Activated CD4-positive, alpha-beta T cell treated with anti-CD3 and anti-CD28 coated beads for 48 hours (primary cell): Measurements from ENCODE around the gene ADGRG7.
"Not testable (repeated sequence)": the region's sequence is repeated elsewhere in the genome, so short reads cannot be mapped to it uniquely, and the experiment has no call there.

Experiments
- DNase-seq: peaks from one replicate; pipeline ENCODE4 v3.0.0-alpha.2; 2020

Gene ADGRG7

DNA sequence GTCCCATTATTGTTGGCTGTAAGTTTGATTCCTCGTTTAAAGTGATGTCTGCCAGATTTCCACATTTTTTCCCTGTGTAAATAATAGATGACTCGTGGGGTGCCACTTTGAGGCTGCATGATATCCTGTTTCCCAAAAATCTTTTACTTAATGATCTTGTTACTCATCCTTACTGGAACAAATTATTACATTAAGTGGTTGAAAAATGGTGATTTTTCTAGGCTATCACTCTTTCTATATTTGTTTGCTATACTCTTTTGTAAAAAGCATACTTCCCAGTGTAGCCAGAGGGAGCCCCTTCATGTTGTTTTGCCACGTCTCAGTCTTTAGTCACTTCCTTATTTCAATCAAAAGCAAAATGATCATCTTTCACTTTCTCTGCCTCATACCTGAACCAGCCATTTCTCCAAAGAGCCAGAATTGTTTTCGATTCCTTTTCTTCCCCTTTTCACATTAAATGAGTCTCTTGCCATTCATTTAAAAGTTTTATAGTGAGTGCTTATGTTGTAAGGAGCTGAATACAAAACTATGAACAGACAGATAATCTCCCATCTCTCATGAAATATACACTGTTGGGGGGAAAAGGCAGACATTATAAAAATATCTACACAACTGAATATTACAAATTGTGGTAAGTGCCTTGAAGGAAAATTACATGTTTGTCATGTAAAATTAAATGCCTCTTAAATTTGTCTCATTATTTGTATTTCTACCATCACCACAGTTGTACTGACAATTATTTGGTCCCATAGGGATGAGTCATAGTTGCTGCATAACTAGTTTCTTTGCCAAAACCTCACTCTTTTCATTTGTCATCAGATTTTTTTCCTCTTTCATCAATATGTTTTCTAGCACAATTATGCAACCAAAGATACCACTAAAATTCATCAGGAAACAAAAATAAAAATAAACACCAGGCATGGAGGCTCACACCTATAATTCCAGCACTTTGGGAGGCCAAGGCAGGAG is 41.5 kb downstream of the ADGRG7 start:
- peak; percentile 17 for DNase-seq

DNA sequence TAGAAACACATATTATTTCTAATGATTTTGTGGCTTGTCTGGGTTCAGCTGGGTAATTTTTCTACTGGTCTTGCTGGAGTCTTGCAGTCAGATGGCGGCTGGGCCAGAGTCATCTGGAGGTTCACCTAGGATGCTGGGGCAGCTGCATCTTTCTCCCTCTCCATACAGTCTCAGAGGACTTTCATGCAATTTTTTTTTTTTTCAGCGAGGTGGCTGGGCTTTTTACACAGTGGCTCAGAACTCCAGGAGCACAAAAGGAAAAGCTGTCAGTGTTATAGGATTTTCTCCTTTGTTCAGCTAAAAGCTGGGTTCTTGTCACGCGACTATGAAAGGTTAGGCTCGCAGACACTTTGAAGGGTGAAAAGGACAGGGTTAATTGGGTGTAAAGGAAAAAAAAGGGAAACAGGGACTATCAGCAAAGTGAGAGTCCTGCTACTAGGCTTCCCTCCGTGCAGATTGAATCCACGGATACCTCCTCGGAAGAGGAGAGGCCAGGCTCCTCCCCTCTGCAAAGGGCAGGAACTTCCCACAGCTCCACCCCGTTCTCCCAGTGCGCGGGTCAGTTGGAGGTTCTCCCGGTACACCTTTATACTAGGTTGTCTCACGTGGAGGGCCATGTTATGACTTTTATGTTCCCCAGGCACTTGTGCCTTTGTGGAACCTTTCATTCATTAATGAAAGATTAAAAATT is 44.3 kb downstream of the ADGRG7 start:
- DNase-seq = no peak

DNA sequence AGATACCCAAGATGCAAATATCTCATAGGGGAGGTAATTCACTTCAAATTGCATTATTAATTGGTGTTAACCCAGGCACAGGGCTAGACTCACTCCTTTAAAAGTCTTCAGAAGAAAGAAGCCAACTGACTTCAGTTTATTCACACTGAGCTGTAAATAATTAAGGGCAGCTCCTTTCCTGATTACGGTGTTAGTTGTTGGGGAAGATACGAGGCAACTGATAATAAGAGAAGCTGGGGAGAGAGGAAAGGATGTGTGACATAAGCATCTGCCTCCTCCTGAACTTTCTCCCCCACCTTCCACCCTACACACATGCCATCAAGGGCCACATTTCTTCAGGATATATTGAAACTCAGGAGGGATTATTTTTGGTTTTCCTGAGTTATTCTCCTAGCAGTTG is 47.5 kb downstream of the ADGRG7 start:
- no peak for DNase-seq

DNA sequence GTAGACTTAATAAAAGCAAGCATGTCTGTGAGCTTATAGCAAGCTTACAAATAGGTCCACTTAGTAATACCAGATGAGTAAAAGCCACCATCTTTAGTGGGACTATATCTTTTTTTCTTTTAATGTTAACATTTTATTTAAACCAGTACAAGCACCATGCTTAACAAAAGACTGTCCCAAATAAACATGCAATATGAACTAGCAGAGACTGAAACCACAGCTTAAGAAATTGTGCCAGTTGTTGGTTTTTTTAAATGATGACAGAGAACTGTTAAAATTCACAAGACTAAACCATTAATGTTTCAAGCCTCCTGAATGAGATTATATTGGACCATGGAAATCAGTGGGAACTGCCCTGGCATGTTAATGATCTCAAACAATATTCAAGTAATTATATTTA is 51.9 kb downstream of the ADGRG7 start:
- DNase-seq = not testable (repeated sequence)

DNA sequence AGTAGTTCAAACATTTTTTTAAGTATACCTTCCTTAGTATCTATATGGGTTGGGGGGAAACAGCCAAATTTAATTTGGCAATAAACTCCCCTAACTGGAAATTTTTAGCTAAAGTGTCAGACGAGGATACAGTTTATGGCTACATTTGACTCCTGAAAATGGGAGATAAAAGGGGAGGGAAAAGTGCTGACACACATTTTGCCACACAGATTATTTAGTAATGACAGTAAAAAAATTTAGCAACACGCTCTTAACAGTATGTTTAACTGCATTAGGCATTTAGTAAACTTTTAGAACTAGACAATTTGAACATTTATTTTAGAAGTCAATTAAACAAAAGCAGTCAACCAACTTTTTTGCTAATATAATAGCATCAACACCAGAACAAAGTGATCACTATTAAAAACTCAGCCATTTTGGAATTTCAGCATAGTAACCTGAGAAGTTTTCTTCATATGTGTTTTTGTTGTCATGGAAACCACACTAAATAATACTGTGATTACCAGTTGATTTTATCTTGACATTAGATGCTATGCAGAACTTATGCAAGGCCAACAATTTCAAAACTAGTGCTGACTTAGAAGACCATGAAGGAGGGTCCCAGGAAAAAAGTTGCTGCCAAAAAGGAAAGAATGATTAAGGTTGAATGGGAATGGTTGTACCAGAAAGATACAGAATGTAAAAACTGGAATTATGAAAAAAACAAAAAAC is 52.9 kb downstream of the ADGRG7 start:
- DNase-seq = no peak

DNA sequence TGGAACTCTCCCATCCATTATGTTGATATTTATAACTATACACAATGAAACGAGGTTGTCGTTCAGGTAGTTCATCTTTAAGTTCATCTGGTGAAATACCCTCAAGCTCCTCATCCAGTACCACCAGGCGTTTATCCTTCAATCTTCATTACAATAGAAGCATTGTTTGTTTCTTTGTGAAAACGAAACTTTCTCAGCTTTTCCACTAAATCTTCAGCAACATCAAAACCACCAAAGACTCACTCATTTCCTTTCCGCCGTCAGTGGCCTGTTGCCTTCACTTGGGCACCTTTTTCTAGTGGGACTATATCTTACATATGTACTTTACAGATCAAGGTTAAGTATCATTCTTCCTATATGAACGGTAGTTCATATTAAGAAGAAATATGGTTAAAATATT is 55.8 kb downstream of the ADGRG7 start:
- DNase-seq = peak; percentile 43

DNA sequence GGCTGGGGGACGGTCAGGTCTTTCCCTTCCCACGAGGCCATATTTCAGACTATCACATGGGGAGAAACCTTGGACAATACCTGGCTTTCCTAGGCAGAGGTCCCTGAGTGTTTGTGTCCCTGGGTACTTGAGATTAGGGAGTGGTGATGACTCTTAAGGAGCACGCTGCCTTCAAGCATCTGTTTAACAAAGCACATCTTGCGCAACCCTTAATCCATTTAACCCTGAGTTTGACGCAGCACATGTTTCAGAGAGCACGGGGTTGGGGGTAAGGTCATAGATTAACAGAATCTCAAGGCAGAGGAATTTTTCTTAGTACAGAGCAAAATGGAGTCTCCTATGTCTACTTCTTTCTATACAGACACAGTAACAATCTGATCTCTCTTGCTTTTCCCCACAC is 57.3 kb downstream of the ADGRG7 start:
- not testable (repeated sequence) for DNase-seq

DNA sequence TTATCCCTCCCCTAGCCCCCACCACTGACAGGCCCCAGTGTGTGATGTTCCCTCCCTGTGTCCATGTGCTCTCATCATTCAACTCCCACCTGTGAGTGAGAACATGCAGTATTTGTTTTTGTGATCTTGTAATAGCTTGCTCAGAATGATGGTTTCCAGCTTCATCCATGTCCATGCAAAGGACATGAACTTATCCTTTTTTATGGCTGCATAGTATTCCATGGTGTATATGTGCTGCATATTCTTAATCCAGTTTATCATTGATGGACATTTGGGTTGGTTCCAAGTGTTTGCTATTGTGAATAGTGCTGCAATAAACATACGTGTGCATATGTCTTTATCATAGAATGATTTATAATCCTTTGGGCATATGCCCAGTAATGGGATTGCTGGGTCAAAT is 57.9 kb downstream of the ADGRG7 start:
- not testable (repeated sequence) for DNase-seq

DNA sequence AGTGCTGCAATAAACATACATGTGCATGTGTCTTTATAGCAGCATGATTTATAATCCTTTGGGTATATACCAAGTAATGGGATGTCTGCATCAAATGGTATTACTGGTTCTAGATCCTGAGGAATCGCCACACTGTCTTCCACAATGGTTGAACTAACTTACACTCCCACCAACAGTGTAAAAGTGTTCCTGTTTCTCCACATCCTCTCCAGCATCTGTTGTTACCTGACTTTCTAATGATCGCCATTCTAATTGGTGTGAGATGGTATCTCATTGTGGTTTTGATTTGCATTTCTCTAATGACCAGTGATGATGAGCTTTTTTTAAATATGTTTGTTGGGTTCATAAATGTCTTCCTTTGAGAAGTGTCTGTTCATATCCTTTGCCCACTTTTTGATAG is 61.6 kb downstream of the ADGRG7 start:
- DNase-seq = not testable (repeated sequence)

DNA sequence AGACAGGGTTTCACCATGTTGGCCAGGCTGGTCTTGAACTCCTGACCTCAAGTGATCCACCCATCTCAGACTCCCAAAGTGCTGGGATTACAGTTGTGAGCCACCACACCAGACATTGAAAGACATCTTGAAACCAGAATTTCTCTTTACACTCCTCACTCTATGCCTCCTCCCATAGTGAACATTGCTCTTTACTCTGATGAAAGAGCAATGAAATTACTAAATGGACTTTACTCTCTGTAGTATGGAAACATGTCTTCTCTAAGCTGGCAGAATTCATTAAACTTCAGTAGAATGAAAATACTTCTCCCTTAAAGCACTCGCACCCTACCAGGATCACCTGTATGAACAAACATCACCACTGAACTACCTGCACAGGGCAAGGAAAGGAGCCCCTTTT is 72.1 kb downstream of the ADGRG7 start:
- DNase-seq = no peak

DNA sequence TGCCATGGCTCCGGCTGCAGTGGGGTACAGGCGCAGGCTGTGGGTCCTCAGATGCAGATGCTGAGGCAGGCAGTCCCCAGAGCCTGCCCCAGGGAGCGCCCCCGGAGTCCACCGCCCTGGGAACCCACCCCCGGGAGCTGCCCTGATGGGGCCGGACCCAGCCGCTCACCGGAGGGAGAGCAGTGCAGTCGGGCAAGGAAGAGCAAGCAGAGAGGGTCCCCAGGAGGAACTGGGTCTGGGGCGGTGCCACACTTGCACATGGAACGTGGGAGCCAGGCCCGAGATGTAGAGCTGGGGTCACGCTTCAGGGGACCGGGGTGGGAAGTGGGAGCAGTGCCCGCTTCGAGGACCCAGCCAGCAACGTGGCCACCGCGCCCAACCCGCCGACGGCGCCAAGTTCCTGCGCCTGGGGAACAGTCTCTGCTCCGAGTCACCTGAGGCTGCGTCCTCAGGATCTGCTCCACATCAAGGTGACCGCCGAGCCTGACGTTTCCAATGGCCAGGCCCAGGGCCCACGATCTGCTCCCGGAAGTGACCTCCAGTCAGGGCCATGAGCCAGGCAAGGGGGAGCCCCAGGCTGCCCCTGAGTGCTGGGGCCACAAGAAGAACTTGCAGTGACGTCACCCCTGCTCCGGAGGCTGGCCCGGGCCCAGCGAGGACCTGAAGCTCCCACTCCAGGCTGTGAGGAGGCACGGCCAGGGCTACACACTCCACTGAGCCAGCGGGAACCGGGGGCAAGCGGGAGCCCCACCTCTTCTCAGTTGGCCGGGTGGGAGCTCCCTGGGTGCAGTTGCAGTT is 72.9 kb downstream of the ADGRG7 start:
- no peak for DNase-seq

DNA sequence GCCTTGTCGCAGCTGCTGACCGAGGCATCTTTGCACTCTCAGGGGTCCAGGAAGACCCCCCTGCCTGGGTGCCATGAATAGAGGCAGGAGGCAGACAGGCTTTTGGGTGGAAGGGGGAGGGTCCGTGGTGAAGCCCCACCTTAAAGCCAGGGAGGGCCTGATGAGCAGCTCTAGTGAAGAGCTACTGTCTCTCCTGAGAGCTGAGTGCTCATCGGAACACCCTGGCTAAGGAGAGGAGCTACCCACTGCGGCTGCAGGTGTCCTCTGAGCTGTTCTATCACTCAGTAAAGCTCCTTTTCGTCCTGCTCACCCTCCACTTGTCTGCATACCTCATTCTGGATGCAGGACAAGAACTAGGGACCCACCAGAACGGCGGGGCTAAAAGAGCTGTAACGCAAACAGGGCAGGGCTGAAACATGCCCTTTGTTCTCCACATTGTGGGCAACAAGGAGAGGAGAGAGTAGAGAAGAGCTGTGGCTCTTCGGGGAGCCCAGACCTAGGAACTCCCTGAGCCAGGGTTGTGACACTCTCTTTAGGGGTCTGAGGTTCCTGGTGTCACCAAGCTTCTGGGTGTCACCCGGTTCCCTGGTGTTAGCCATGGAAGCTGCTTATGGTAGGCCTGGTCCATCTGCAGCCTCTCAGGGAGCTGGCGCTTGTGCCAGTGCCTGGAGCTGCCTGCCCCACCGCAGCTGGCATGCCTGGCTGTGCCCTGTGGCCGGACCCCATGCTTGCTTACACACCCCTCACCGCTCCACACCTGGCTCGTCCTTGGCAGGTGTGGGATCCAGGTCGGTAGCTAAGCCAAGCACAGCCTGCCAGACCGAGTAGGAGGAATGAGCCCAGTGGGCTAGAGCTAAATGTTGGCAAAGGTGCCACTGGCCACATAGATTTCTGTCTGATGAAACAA is 73.7 kb downstream of the ADGRG7 start:
- DNase-seq = no peak

DNA sequence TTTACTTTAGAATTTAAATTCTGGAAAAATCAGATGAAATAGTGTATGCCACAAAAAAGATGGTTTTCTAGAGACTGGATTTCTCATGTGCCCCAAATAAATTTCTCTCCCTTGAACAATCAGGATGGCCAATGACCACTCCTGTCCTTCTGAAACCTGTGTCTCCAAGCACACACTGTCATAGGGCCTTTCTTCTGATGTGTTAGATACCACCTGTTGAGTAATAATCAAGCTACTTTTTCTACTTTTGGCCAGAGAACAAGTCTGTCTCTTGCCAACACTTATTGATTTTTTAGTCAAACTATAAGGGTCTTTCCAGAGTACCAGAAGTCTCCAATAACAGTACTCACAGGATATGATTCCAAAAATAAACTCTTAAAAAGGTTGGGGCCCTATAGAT is 83.8 kb downstream of the ADGRG7 start:
- DNase-seq = no peak

DNA sequence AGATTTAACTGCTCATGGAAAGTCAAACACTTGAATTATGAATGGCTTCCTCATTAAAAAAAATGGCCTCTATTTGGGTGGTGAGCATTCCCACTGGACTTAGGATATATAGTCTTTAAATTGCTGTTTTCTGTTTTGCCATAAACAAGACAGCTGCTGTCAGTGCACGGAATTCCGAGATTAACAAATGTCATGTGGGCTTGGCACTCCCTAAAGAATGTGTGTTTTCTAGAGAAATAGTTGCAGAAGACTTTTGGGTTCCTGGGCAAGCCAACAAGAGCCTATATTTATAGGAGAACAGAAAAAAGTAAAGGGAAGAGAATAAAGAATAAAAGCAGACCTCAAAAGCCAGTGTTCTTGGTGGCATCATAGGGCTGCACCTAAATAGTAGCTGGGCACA is 86.3 kb downstream of the ADGRG7 start:
- DNase-seq = no peak

DNA sequence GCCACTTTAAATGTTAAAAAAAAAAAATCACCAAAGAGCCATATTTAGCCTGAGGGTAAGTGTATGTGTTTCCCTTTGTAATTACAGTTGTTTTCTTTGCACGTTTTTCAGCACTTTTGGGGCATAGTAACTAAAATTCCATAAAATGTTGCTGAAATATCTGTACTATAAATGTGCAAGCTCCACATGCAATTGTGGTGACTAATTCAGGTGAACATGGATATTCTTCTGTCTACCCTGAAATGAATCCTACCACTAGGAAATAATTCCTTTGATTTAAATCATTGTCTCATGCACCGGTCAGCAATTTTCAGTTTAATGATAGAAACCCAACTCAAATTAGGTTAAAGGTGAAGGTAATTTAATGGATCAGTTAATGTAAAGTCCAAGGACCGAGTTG is 86.8 kb downstream of the ADGRG7 start:
- DNase-seq = no peak

DNA sequence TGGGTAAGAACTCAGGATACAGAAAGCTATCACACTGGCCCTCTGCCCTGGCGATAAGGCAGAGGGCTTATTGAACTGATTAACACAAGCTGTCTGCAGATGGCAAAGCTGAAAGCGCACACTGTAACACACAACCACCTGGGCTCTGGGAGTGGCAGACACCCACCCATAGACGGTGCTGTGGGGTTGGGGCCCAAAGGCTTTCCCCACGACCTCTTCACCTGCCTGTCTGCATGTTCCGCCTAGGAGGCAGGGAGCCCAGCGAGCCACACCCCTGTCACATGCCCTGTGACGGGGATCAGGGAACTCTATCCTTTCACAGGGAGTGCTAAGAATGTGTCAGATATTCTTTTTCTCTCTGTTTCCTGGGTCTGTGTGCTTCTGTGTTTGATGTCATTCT is 87.8 kb downstream of the ADGRG7 start:
- no peak for DNase-seq

DNA sequence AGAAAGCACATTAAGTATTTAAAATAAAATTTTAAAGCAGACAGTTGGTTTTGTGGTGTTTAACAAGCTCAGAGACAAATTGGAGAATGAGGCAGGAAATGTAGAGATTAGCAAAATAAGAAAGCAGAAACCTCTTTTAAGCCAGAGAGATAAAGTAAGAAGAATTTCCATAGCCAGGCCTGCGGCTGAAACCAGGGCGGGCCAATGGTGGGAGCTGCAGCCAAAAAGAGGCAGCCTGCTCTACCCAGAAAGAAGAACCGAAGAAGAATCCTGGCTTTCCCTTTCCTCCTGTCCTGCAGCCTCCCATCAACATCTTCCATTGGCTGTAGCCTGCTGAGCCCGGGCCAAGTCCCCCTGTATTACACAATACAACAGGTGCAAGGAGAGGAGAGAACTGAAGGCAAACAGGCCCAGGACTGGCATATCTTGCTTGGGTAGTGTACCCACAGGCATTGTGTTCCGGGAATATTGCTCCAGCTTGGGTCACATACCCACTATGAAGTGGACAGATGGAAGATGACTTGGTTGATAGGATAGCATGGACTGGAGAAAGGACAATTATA is 88.4 kb downstream of the ADGRG7 start:
- no peak for DNase-seq

DNA sequence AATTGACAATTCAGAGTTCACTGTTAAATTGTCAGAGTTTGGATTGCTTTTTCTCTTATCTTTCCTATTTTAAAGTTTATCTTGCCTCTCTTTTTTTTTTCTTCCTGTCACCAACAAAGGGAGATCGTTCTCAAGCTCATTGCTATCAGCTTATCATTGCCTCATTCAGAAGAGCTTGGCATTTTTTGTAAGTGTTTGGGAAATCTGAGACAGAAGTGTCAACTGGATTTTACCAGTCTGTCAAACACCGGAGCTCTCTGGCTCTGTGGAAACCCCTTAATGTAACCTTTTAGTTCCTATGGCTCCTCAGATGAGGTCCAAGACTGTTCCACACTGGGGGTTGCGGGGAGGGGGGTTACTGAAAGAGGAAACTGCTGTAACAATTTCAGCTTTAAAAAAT is 89.3 kb downstream of the ADGRG7 start:
- DNase-seq = no peak

DNA sequence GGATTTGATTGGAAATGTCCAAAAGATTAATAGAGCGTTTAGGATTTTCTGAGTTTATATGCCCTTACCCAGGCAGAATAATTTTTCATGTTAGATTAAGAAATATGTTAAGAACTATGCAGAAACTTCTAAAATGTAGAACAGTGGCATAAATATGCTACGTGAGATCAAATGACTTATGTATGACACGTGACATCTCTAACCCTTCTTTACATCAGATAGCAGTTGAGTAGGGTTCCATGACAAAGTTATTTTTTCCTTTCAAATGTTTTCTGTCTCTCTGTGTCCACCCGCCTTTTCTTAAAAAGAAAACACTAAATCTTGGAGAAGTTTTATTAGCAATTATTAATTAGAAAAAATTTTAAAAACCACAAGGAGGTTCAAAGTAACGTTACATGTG is 91.3 kb downstream of the ADGRG7 start:
- DNase-seq = no peak

DNA sequence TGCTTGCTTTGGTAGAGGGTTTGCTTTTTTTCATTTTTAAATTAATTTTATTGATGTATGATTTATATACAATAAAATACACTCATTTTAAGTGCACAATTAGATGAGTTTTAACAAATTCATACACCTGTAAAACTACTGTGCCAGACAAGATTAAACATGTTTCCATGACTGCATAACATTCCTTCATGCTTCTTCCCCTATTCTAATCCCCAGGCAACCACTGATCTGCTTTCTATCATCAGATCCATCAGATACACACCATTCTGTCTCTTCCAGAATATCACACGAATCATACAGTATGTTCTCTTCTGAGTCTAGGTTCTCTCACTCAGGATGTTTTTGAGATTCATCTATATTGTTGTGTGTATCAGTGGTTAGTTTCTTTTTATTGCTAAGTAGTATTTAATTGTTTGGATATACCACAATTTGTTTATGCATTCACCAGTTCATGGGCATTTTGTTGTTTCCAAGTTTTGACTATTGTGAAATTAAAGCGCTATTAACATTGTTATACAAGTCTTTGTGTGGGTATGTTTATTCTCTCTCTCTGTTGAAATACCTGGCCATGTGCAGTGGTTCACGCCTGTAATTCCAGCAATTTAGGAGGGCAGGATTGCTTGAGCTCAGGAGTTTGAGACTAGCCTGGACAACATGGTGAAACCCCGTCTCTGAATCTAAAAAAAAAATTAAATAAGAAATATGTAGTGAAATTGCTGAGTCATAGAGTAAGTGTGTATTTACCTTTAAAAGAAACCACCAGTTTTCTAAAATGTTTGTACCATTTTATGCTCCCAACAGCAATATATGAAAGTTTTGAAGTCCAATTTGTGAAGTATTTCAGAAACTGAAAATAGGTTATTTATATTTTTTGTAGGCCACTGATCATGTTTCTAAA is 92.9 kb downstream of the ADGRG7 start:
- no peak for DNase-seq
